GM10248 (cell line): ENCODE data around the gene UBTF.

Experiments
- CTCF ChIA-PET: fragments of 300-600 bp; sonication (Branson Sonifier 250); formaldehyde crosslinking; extraction: SDS; loops from one replicate; lab custom pipeline; 2021; ENCODE audit warnings: antibody characterized with exemption; lab: Yijun Ruan, JAX
- POLR2A ChIA-PET: fragments of 350-650 bp; sonication (Branson Sonifier 250); formaldehyde crosslinking; extraction: SDS; loops from one replicate; lab custom pipeline; 2020; ENCODE audit warnings: antibody characterized with exemption; lab: Yijun Ruan, JAX
- DNase-seq: peaks from one replicate; pipeline ENCODE4 v3.0.0; 2012; ENCODE audit errors: extremely low spot score
- TF ChIP-seq, protein P1 (sequence below): IDR thresholded peaks from 2 replicates; pipeline ENCODE4 v1.5.1; 2012; ENCODE audit warnings: mild to moderate bottlenecking, low read depth; ENCODE audit errors: extremely low read depth, missing control alignments, control extremely low read depth

The UBTF gene

DNA sequence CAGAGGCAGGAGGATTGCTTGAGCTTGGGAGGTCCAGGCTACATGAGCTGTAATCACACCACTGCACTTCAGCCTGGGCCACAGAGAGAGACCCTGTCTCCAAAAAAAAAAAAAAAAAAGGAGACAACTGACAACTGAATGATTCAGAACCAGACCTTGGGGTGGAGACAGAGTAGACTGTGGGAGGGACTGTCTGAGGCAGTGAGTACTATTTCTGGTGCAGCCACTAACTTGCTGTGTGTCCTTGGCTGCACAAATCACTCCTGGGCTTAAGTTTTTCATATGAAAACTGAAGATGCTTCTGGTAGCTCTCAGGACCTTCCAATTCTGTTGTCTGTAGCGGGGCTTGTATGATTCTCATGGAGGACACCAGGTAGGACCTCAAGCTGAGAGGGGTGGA lies 43.2 kb downstream of the UBTF start:
- CTCF ChIA-PET = interaction anchor here (0.9 to 1.5 kb wide), 3 partner anchors 8 to 33 kb away, joined by 3 to 4 read pairs (median 3); no protein-coding TSS in a partner anchor
- DNase-seq = no peak
- POLR2A ChIA-PET = interaction anchor here (0.5 to 0.6 kb wide), 2 partner anchors 8 to 56 kb away, joined by 3 to 5 read pairs; no protein-coding TSS in a partner anchor
- TF ChIP-seq, protein P1, sequence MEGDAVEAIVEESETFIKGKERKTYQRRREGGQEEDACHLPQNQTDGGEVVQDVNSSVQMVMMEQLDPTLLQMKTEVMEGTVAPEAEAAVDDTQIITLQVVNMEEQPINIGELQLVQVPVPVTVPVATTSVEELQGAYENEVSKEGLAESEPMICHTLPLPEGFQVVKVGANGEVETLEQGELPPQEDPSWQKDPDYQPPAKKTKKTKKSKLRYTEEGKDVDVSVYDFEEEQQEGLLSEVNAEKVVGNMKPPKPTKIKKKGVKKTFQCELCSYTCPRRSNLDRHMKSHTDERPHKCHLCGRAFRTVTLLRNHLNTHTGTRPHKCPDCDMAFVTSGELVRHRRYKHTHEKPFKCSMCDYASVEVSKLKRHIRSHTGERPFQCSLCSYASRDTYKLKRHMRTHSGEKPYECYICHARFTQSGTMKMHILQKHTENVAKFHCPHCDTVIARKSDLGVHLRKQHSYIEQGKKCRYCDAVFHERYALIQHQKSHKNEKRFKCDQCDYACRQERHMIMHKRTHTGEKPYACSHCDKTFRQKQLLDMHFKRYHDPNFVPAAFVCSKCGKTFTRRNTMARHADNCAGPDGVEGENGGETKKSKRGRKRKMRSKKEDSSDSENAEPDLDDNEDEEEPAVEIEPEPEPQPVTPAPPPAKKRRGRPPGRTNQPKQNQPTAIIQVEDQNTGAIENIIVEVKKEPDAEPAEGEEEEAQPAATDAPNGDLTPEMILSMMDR = no peak

DNA sequence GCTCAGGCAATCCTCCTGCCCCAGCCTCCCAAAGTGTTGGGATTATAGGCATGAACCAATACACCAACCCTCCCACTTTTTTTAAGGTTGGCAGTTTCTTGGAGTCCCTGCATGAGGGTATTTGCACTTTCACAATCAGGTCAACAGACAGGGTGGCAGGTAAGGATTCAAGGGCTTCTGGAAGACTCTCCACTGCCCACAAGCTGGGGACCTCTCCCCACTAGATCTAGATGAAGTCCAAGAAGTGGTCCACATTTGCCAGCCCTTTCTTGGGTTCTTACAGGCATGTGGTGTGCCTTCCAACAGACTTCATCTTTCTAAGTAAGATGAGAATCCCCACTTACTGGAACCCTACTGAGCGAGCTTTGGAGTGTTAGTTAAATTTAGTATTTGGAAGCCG lies 45.0 kb downstream of the UBTF start:
- DNase-seq = no peak
- ChIA-PET POLR2A (no interaction called here), CTCF (interaction anchor here (8.5 kb wide), 1 partner anchor 10 kb away, joined by 47 read pairs; the partner anchor contains the start of gene TMUB2)
- TF ChIP-seq, protein P1 = no peak

DNA sequence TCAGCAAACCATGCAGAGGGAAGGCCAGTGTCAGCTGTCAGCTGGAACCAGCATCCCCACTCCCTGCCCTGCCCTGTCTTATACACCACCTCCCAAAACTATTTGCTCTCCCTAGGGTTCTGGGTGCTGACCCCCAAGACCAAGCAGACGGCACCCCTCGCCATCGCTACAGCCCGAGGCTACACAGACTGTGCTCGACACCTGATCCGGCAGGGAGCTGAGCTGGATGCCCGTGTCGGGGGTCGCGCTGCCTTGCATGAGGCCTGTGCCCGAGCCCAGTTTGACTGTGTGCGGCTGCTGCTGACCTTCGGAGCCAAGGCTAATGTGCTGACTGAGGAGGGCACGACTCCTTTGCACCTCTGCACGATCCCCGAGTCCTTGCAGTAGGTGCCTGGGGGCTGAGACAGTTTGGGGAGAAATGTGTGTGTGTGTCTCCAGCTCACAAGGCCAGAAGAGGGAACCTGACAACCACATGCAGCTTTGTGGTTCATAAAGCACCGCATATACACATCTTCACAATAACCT lies 47.5 kb downstream of the UBTF start:
- POLR2A ChIA-PET = interaction anchor here (1.2 to 1.3 kb wide), 2 partner anchors 24 to 97 kb away, joined by 3 read pairs; no protein-coding TSS in a partner anchor
- DNase-seq = no peak
- CTCF ChIA-PET = interaction anchor here (1.0 to 8.5 kb wide), 6 partner anchors 8 to 293 kb away, joined by 3 to 47 read pairs (median 4); partner anchors contain the start of gene TMUB2

DNA sequence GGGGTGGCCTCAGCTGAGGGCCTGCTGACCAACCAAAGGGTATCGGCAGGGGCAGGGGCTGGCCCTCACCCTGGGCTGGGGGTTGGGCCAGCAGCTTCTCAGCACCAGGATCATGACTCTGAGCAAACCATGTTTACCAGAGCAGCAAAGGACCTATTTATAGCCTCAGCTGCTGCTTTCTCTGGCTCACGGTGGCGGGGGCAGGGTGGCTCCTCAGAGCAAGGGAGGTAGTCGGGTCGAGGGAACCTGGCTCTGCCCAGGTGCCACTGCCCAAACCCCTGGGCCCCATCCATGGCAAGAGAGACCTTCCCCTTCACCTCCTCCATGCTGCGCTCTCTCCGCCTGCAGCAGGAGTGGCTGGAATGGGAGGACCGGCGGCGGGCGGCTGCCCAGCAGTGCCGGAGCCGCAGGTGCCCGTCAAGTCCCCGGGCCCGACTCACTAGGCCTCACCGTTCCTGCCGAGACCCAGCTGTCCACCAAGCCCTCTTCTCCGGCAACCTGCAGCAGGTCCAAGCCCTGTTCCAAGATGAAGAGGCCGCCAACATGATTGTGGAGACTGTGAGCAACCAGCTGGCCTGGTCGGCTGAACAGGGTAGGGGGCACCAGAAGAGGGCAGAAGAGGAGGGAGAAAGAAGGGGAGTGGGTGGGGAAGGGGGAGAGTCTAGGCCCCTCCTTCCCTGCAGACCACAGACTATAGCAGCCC lies 48.8 kb downstream of the UBTF start, which contains the start of gene ASB16:
ASB16 (plus strand) TSS at position 206 of the 703 bp plus-strand sequence; CDS start at position 292, 86 bp downstream.
- CTCF ChIA-PET = interaction anchor here (0.6 to 8.5 kb wide), 3 partner anchors 14 to 129 kb away, joined by 3 to 47 read pairs (median 6); partner anchors contain the start of gene TMUB2

More for the DNA sequence above, 47.5 kb downstream of the UBTF start:
- TF ChIP-seq, protein P1 = no peak

DNA sequence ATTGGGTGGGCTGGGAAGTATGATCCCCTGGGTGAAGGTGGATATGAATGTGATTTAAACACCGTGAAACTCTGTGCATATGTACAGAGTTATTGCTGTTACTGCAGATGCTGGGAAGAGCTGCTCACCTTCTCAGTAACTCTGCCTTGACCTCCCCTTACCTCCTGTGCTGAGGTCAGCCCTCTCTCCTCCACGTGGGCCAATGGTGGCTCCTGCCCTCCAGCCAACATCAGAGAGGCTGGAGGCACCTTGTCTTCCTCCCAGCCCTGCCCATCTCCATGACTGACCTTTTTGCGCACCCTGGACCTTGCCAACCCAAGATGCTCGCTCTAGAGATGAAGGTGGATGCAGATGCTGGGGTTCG lies 49.4 kb downstream of the UBTF start:
- ChIA-PET POLR2A (no interaction called here), CTCF (interaction anchor here (1.4 to 8.5 kb wide), 2 partner anchors 15 to 44 kb away, joined by 3 to 47 read pairs; partner anchors contain the start of gene TMUB2)
- TF ChIP-seq, protein P1 = no peak
- no peak for DNase-seq

More for the DNA sequence above, 48.8 kb downstream of the UBTF start, which contains the start of gene ASB16:
- no peak for DNase-seq
- POLR2A ChIA-PET = interaction anchor here (0.5 to 1.2 kb wide), 2 partner anchors 22 to 28 kb away, joined by 3 to 7 read pairs; no protein-coding TSS in a partner anchor
- TF ChIP-seq, protein P1 = no peak

DNA sequence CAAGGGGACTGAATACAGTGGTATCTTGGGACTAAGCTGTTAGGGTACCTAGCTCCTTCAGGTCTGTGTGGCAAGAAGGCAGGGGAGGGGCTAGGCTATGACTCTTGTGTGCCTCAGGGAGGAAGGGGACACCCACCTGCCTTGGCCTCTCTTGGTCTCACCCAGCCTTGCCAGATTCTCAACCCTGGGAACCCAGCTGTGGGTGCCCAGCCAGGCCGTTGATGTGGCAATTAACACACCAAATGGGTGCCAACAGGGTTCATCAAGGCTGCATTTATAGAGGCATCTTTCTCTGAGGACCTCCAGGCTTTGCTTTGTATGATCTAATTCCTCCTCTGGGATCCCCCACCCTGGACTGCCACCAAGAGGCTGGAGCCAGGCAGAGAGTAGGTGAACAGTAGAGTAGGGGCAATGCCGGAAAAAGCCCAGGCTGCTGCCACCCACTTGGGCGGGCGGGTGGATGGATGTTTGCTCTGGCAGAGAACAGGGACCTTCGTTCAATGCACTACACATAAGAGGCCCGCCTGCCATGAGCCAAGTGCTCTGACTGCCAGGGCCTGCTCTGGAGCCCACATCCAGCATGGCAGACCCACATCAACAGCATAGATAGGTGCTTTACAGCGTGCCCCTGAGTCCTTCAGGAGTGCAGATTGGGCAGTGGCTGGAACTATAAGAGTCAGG lies 52.2 kb downstream of the UBTF start:
- ChIA-PET CTCF (interaction anchor here (1.2 to 8.5 kb wide), 9 partner anchors 8 to 224 kb away, joined by 3 to 47 read pairs (median 9); partner anchors contain the start of genes HDAC5, PPY and TMUB2), POLR2A (no interaction called here)
- TF ChIP-seq, protein P1 = no peak
- no peak for DNase-seq
